HG02970 (cell line): Measurements from ENCODE around the gene SHROOM3.

Experiments
- ATAC-seq: cut with Tn5 transposase; IDR thresholded peaks from one replicate; pipeline ENCODE4 v1.9.1; 2021; ENCODE audit warnings: mild to moderate bottlenecking, moderate library complexity, moderate number of reproducible peaks; ENCODE audit not compliant: unreplicated experiment, low FRiP score

SHROOM3 gene

DNA sequence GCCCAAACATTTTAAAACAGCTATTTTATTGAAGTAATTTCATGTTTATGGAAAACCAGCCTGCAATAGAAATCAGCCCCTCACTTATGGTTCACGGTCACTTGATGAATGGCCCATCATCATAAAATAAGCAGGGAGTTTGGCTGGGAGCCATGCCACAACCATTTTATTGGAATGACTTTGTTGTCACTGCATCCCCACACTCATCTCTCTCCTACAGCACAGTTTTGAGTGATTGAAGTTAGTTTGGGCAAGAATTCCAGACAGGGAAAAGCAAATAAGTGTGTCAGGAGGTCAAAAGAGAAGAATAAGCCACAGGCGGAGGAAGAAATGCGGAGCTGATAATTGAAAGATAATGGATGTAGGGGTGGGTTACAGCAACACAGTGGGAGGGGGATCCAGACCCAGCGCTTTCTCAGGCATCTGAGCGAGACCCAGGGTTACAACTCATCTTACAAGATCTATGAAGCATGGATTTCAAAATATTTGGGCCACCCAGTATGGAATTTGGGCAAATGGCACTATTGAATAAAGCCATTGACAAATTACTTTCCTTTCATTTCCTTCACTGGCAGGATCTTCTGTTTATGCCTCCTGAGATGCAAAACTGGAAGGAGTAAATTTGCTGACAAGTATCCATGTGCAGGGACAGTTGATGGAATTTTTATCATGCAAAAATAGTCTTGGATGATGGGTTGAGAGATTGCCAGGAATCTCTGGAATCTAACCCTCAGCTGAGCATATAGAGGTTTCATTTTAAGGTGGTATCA lies 100.8 kb downstream of the SHROOM3 start:
- ATAC-seq, result no peak

DNA sequence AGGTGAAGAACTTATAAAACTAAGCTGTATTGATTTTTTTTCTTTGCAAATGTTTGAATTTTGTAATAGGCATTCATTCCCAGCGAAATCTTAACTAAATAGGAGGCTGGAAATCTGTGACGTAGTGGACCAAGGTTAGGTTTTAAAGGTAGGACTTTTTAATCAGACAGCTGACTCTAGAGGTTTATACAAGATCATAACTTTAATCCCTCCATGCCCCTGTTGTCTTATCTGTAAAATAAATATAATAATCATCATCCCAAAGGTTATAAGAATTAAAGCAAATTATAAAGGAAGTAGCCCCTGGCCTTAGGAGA lies 101.3 kb downstream of the SHROOM3 start:
- ATAC-seq, result no peak

DNA sequence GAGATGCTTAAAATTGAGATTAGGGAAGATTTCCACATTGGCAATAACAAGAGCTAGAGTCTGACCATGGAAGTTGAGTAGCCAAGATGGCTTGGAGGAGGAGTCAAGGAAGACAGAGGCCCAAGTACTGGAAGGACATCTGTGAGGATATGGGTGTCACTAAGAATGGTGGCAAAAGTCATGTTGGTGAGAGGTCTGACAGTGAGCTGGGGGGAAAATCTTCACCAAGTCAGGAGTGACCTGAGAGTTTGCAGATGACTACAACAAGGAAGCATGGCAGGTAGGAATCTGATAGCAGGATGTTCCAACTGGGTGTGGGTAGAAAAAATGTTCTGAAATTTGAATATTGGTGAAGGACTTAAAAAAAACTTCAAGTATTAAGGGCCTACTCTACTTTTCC lies 103.3 kb downstream of the SHROOM3 start:
- no peak for ATAC-seq

DNA sequence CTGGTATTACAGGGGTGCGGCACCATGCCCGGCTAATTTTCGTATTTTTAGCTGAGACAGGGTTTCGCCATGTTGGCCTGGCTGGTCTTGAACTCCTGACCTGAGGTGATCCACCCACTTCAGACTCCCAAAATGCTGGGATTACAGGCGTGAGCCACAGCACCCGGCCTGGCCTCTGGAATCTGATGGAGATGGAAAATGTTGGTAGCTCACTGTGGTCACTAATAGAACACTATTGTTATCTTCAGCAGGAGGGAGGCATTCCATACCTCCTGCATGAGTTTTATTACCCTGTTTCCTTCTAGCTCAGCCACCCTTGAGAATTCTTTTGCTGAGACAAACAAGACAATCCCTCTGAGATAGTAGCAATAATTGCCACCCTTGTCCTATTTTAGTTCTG lies 105.0 kb downstream of the SHROOM3 start:
- ATAC-seq, result no peak

DNA sequence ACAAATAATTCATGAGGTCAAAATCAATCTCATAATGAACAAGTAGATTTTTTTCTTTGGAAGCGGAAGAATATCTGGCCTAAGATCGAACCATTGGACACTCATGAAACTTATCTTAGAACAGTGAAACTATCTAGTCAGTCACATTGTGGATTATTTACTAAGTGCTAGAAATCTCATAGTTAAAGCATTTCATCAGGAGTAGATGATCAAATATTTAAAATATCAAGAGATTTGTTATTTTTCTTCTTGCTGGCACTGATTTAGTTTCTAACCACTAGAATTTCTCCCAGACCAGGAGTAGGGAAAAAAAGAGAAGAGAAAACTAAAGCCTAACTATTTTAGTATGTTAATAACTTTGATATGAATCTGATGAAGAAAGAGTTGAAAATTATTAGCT lies 105.5 kb downstream of the SHROOM3 start:
- no peak for ATAC-seq

DNA sequence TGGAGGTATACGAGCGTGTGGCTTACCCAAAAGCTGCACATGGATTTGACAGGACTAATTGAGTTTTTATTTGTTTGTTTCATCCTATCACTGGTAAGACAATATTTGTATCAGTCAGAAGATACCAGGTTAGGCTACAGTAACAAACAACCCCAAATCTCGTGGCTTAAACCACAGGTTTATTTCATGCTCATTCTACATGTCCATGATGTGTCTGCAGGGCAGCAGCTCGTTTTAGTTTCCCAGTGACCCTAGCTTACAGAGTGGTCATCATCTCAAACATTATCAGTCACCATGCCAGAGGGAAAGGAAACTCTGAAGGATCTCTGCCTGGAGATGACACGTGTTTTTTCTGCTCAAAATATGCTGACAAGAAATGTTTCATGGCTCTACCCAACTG lies 108.3 kb downstream of the SHROOM3 start:
- no peak for ATAC-seq

DNA sequence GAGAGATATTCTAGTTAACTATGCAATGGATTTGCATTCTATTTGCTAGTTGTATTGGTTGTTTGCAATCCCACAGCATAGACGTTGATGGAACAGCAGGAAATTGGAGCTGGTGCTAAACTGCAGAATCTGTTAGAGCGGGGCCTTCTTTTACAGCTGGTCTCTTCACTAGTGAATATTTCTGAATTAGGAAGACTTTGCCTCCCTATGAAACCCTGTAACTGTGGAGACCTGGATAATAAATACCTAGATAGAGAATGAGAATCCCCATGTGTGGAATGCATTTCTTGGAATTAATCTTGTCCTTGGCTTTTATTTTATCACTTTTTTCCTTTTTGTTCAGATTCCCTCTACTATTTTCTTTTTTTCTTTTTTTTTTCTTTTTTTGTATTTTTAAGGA lies 109.7 kb downstream of the SHROOM3 start:
- ATAC-seq, result no peak

DNA sequence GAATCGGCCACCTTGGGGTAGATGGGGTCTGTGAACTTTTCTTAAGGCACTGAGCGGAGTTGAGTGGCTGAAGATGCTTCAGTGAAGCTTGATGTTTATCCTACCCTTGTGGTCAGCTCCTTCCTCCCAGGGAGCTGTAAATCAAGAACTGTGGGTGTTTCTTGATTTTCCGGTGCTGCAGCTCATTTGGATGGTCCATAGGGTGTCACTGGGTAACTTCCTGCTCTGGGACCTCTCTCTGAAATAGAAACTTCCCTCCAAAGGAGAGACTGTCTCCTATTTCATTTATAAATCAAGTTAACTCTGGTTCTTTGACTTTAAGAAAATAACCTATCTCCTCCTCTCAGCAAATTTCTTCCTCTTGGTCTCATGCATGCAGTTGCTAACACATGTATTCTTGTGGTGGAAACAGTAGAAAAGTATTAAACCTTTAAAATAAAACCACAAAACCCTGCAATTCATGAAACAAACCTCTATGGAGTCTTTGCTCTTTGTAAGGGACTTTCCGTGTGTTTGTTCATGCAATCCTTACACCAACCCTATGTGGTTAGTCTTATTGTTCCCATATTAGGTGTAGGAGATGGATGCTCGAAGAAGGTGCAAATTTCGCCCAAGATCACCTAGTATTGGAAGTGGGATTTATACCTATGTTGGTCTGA lies 110.3 kb downstream of the SHROOM3 start:
- no peak for ATAC-seq

DNA sequence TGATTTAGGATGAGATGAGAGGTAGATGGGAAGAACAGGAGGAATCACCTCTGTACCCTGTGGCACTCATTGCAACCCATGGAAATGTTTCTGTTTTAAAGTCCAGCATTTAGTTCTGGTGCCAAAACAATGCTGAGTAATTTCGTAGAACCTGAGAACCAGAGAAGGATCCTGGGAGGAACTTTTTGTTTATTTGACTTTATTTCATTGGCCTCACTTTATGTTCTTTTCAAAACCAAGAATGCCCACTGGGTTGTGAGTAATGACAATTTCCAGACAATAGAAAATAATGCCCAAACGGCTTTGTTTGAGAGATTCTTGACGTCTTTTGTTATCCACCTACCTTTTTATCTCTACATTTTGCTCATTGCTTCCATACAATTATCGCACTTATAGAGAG lies 111.3 kb downstream of the SHROOM3 start:
- ATAC-seq, result no peak

DNA sequence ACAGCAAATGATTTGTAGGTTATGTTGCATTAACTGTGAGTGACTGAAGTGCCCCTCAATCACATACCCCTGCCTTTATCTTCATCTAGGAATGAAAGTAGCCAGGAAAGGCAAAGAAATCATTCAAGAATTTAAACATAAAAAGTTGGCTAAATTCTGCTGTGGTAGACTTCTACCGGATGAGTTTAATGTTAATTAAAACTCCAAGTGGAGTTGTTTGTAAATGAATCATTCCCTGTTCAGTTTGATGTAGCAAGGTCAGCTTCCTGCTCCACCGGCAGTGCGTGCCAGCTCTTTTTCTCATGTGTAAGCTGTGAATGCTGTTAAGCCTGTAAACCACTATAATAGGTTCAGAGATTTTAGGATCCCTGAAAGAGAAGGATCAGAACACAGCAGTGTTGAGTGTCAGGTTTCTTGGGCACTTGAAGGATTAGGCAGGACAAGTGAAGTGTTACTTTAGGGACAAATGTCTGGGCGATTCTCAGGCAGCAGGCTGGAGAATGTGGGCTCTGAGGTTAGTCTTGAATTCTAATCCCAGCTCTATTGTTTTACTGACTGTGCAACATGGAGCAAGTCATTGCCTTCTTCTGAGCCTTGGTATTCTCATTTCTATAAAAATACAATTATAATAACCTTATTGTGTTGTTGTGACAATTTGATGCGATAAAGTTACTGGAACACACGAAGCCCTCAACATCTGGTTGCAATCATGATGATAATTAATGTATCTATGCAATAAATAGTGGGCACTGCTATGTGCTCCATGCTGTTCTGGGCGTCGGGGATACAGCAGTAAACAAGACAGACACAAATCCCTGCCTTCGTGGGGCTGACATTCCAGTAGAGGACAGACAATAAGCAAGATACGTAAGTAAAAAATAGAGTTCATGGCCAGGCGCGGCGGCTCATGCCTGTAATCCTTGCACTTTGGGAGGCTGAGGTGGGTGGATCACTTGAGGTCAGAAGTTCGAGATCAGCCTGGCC lies 112.0 kb downstream of the SHROOM3 start:
- ATAC-seq, result no peak

DNA sequence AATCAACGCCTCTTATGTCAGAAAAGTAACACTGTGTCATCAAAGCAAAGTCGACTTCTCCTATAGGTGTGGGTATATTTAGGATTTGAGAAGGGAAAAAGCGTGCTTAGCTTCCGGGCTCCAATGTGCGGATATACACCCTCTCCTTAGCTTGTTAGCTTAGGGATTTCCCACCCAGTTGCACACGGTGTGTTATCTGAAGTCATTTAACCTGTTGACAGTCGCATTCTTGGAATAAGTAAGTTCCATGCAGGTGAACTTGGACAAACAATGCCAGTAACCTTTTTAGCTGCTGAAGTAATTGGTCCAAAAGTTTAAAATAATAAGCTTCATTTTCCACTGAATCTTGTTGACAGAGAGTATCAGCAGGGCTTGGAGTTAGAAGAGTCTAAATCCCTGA lies 113.7 kb downstream of the SHROOM3 start:
- ATAC-seq, result no peak

DNA sequence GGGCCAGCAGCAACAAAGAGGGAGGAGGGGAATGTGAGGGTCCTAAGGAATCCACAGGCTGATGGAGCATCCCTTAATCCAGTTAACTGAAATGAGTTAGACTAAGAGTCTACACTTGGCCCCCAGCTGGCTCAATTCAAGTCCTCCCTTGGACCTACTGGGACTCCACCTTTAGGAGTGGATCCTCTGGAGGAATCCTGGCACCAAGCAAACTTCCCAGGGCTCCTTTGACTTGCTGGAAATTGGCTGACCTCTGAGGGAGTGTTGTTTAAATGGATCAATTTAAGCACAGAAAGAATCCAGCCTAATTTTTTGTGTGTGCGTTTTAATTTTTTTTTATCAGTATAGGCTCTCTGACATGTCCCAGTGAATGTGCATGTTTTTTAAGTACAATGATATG lies 114.7 kb downstream of the SHROOM3 start:
- ATAC-seq, result no peak

DNA sequence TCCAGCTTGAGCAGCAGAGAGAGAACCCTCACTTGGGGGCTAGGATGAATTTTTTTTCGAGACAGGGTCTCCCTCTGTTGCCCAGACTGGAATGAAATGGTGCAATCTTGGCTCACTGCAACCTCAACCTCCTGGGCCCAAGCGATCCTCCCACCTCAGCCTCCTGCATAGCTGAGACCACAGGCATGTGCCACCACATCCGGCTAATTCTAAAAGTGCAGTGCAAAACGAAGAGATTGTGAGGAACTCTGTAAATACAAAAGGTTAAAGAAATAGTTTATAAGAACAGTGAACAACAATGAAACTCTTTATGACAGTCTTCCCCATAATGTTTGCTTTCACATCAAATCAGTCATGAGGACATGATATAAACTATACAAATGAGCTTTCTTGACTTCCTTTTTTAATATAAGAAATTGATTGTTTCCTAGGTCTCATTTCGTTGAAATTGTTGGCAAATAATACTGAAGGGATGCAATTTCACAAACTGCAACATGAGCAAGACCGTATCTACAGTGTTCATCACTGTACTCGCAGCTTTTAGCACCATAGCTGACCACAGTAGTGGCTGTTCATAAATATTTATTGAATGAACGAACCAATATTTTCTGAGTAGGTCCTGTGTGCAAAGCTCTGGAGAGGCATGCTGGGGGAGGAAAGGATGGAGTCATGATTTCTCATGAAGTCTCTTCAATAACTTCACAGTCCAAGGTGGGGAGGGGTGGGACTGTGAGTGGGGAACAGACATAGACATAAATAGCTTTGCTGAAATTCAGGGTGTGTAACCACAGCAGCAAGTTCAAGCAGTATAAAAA lies 116.1 kb downstream of the SHROOM3 start:
- ATAC-seq, result no peak

DNA sequence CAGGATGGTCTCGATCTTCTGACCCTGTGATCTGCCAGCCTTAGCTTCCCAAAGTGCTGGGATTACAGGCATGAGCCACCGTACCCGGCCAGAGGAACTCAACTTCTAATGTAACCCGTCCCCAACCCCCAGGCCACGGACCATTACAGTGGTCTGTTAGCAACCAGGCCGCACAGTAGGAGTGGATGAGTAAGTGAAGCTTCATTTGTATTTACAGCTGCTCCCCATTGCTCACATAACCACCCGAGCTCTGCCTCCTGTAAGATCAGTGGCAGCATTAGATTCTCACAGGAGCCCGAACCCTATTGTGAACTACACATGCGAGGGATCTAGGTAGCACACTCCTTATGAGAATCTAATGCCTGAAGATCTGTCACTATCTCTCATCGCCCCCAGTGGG lies 119.6 kb downstream of the SHROOM3 start:
- ATAC-seq, result no peak

DNA sequence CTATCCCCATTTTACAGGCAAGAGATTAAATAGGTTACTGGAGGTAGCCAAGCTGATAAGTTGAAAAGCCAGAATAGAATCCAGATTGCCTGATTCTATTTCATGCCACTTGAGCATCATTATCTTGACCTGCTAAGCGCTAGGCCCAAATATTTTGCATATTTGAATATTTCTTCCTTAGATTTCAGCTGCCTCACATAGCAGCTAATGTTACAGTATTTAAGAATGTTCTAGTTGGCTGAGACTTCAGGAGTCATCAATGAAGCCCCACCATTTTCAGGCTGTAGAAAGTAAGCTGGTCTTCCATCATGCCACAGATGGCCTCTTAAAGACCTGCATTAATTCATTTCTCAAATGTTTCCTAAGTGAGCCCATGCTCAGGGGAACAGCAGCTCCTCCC lies 121.4 kb downstream of the SHROOM3 start:
- no peak for ATAC-seq

DNA sequence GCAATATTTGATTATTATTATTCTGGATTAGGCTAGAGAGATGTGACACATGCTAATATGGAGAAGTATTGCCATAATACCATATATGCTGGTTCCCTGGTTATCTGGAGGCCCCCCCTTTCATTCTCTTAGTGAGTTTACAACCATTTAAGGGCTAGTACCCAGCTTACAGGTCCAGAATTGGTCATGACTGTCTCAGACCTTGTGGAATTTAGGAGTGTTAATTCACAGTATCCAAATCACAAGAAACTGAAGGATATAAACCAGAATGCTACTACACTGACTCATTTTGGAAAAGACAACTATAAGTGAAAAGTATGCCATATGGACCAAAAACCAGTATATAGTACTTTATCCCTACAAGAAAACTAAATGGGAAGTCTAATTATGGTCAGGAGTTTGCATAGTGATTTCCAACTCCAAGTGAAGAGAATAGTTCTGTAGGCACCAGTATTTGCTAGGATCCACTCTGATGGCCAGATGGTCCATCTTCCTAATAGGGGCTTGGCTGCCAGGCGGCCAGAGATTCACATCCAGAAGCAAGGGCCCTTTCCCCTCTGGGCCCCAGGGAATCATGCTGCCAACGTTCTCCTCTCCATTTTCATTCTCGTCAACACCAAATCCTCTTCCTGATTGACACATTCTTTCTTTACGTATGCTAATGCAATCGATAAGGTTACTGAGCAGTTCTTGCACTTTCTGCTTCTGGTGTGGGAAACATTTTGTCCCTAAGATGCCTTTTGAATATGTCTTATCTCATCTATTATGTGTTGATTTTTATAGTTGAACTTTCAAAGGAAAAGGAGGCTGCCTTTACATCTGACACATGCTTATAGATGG lies 123.6 kb downstream of the SHROOM3 start:
- ATAC-seq, result no peak

DNA sequence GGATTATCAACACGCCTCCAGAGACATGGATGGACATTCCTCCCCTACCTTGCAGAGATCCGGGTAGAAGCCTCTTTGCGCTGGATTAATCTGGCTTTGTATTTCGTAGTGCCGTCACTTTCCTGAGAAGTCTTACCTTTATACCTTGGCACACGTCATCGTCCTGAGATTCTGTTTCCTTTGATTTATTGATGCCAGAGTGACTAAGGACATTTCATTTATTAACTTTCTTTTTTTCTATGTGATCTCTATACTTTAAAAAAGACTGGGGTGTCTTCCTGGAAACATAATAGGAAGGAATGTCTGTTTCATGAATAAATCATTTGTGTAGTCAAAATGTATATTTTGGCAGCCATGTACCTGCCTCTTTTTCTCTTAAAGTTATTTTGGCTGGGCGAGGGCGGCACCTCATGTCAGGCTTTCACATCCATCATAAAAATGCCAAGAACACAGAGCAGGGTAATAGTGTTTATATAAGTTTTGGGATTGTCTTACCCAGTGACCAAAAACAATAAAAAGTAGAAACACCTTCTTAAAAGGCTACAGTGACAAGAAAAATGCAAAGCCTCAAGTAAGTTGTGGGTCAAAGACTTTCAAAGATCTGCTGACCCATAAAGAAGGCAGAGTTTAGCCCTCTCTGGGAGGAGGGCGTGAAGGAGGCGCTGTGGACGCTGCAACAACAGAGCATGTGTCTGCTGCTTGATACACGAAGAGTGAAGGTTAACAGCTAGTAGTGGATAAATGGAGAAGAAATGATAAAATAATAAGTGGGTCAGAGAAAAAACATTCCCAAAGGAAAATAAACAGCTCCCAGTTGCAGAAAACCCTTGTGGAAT lies 124.4 kb downstream of the SHROOM3 start:
- ATAC-seq, result no peak

DNA sequence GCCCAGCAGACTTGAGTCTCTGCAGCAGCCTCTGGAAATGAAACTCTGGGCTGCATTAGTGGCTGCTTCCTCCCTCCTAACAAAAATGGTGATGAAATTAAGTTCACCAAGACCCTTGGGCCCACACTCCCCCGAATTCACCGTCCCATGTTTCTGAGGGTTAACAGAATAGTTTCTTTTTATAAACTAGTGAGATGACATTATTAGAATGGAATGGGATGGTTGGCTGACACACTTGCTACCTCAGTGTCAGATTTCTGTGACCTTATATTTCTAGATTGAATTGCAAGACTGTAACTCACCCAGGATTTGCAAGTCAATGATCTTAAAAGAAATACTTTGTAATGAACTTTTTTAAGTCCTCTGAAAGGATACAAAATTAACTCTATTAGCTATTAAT lies 127.1 kb downstream of the SHROOM3 start:
- no peak for ATAC-seq
